Heart left ventricle (tissue), 13 donors: ENCODE data around the gene RANBP17.

Experiments
- POLR2A ChIP-seq, 2 donors: fragments of 450-650 bp; IDR thresholded peaks; one replicate each; pipeline ENCODE4 v1.6.1; 2017; ENCODE audit warnings: antibody characterized with exemption in 2 of 2, mild to moderate bottlenecking in 2 of 2, moderate library complexity in 2 of 2
- TF ChIP-seq, protein P1 (sequence below), 12 donors: fragments of 200-600 bp; sonication (generic) in 4 of 12; IDR thresholded peaks; one replicate each; pipeline versions ENCODE4 v1.5.0 to v1.8.0; 2018 to 2022; ENCODE audit warnings: antibody characterized with exemption in 12 of 12, mild to moderate bottlenecking in 5 of 12
- donor health status: ischemic (EF 13 %, LVEDD 7.1; RV severe dilation, severe dysfunction).
- donor health status: DM: no; HTN: yes; CAD: no.
- donor health status: DM: no; HTN: no; CAD: no.
- donor health status: ischemic (EF 25% LVEDD 6.9; RV normal size, moderate dysfunction).
- donor health status: ischemic (EF 25% LVEDD 5.7; RV mildly dilated, moderate dysfunction).
- donor health status: ischemic (EF 35%, LVEDD 5.7; RV mildly dilated, moderate dysfunction).
- donor health status: nonischemic (EF 11% LVEDD 7.7; RV severe dilation, severe dysfunction).
- donor health status: DM: yes; HTN: yes; CAD: no.
- donor health status: PGD.
- donor health status: ischemic (EF 29% LVEDD 5.4; RV normal size, mild dysfunction).
- donor health status: nonischemic (EF 23%, LVEDD 6.1; RV moderate dilation, normal function).

DNA sequence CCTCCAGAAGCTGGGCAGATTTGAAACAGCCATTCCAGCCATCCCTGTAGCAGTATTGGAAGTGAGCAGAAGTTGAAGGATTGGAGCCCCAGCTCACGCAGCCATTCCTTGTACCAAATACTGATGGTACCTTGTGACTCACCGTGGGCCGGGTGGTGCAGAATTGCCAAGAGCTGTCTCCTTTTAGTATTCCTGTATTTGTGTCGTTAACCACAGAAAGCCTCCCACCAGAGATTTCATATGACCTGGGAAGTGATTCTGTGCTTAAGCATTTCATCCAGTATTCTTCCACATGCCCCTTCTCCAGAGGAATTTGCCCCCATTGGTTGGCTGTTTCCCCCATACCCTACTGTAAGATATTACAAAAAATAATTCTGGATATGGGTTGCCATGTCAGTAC is 429.6 kb downstream of the RANBP17 start:
- TF ChIP-seq, protein P1, sequence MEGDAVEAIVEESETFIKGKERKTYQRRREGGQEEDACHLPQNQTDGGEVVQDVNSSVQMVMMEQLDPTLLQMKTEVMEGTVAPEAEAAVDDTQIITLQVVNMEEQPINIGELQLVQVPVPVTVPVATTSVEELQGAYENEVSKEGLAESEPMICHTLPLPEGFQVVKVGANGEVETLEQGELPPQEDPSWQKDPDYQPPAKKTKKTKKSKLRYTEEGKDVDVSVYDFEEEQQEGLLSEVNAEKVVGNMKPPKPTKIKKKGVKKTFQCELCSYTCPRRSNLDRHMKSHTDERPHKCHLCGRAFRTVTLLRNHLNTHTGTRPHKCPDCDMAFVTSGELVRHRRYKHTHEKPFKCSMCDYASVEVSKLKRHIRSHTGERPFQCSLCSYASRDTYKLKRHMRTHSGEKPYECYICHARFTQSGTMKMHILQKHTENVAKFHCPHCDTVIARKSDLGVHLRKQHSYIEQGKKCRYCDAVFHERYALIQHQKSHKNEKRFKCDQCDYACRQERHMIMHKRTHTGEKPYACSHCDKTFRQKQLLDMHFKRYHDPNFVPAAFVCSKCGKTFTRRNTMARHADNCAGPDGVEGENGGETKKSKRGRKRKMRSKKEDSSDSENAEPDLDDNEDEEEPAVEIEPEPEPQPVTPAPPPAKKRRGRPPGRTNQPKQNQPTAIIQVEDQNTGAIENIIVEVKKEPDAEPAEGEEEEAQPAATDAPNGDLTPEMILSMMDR (IDR thresholded peaks at IDR 0.05): no peak
- no peak for TF ChIP-seq POLR2A (IDR thresholded peaks at IDR 0.05)
